ENCODE results near the gene SPINK5.
A peak's percentile ranks its signal among the peaks of the same experiment; 100 is the strongest.

SPINK5 gene

DNA sequence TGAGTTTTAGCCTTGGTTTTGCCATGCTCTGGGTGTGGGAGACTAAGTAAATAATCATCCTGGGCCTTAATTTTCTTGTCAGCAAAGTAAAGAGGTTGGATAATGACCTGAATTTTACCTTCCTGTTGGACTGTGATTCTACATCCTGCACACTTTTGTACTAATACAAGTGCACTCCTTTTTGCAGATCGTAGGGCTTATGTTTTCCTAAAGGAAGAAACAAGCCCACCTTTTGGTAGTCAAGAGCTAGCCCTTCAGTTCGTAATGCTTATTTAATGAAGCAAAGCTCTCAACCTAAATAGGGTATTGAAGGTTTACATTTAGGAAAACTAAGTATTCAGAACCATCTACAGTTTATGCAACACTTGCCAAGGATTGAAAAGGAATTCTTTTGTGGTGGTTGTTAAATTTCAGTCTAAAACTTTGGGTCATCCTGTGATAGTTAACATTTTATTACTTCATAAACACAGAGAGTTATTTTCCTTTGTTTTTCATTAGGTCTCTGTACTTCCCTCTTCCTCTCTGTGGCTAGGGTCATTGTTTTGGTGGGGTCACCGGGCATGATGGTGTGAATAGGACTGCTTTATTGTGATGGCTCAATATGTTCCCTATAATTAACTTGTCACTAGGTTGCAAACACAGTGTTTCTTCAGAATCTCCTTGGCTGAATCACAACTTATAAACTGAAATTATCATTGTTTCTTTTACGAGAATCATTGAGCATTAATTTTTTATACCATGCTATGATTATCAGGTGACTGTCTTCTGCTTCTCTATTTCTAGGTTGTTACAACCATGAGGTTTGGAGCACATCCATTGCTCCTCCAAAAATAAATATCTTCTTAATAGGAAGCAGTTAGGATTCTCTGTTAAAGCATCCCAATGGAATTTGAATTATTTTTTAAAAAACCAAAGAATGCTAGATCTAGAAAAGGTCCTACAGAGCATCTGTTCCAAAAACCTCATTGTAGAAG lies 28.5 kb downstream of the SPINK5 start:
- no peak for DNase-seq (ENCODE audit: low read depth, low spot score)

DNA sequence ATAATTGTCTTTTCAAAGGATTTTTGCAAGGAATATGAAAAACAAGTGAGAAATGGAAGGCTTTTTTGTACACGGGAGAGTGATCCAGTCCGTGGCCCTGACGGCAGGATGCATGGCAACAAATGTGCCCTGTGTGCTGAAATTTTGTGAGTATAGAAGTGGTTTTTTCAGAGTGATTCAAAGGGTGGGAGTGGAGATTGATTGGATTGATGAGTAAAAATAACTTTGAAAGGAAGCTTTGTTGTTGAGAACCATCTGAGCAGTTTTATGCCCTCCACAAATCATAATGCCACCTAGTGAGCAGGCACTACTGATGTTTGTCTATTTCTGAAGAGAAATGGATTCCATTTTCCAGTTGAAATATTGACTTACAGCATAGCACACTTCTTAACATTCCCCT lies 30.6 kb downstream of the SPINK5 start:
- DNase-seq (ENCODE audit: low read depth, low spot score): no peak

DNA sequence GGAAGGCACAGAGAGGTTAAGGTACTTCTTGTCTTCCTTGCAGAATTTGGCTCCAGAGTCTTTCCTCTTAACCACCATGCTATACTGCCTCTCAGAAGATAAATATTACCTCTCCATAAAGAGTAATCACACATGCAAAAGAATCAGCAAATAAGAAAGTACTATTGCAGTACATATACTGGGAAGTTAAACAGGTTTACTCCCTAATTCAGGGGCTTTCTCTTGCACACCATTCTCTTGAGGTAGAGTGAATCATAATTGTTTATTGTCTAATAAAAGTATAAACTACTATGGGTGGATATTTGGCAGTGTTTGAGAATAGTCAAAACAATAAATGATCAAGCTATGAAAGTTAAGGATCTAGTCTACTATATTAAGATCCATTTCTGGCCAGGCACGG lies 40.4 kb downstream of the SPINK5 start:
- no peak for DNase-seq (ENCODE audit: low read depth, low spot score)

DNA sequence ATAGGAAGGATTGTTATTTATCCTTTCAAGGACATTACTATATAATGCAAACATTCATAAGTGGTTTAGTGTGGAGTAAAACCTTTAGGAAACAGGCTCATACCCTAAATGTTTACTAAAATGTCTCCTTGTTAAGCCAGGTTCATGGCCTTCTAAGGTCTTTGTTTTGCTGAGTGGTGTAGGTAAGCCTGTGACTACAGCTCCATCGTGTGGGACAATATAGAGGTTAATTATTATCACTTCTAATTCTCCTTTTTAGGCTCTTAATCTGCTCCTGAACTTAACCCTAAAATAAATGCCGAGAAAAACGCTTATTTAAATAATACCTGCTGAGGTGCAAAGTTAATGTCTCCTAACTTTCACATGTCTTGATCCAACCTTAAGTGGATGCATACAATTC lies 43.8 kb downstream of the SPINK5 start:
- no peak for DNase-seq (ENCODE audit: low read depth, low spot score)

DNA sequence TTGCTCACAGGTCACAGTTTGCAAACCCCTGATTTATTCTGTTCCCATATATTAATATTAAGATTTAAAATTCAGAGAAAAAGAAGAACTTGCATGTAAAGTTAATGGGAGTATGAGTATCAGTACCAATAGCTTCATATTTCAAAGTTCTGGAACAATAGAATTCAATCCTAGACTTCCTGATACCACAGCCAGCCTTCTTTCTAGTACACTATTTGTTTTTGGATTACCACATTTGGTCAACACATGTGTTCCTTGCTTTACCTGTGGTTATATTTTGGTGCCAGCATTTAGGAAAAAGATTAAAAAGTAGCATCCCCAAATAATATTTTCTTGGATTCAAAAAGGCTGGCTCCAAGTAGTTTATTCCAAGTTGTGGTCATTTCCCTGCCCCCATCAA lies 49.5 kb downstream of the SPINK5 start:
- DNase-seq (ENCODE audit: low read depth, low spot score): no peak

DNA sequence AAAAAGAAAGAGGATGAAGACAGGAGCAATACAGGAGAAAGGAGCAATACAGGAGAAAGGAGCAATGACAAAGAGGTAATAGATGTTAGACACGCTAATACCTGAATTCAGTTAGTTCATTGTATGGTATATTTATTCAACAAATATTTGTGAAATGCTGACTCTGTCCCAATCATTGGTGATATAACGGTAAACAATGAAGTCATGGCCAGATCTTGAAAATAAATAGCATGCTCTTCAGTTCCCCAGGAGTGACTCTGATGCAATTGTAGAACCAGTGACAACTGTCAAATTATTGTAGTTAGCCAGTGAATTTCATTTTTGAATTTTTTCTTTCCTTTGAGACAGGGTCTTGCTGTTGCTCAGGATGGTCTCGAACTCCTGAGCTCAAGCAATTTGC lies 56.5 kb downstream of the SPINK5 start:
- DNase-seq (ENCODE audit: low read depth, low spot score): no peak

DNA sequence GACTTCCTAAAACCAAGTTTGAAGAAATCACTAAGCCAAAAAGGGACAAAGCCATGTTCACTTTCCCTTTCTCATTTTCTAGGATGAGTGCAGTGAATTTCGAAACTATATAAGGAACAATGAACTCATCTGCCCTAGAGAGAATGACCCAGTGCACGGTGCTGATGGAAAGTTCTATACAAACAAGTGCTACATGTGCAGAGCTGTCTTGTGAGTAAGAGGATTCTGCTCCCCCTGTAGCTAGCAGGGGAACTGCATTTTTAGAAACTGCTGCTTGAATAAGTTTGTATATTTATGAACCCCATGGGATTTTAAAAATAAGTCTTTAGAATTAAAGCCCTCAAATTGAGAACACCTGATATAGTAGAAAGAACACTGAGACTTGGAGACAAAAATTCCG lies 61.9 kb downstream of the SPINK5 start:
- no peak for DNase-seq (ENCODE audit: low read depth, low spot score)

DNA sequence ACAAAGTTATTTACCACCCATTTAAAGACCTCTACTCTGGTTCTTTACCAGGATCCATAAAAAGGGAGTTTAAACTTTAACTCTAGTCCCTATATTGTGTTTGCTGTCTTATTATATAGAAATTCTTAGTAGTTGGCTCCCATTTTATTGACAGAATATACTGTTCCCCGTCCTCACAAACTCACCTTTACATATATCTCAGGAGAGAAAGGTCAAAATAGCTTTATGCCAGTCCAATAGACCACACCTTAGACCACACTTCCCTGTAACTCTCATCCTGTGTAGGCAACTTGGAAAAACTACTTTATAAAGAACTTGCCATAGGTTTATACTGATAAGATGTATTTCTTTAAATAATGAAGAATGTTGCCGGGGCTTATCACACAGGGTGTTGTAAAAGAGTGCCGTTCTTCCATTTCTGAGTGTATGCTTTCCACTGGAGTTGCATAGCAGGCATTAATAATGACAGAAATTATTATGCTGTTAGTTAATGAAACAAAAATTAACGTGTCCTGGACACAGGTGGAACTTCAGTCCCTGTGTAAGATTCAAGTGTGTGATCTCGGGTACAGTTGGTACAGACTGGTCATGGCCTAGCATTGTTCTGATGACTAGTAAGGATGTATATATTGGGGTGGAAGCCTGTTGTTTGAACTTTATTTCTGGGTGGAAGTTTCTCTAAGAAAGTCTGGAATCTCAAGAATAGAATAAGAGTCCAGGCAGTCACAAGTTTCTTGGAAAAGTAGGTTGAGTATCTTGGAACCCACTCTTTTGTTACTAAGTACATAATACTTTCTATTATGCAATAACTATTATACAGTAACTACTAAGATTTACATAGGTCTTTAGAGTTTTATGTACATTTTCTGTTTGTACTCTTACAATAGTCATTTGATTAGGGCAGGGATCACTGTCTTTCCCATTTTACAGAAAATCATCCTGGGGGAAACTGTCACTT lies 71.6 kb downstream of the SPINK5 start:
- no peak for DNase-seq (ENCODE audit: low read depth, low spot score)

DNA sequence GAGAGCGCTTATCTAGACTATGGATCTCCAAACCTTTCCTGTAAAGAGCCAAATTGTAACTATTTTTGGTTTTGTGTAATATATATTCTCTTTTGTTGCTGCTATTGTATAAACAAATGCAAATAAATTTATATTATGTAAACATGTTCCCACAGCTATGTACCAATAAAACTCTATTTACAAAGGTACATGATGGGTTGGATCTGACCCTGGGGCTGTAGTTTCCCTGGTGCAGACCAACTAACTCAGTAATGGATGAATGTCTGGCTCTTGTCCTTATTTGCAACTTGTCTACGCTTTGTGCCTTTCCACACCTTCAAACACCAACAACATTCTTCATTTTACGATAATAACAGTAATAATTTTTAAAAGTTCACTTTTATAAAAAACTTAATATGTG lies 77.1 kb downstream of the SPINK5 start:
- DNase-seq (ENCODE audit: low read depth, low spot score): no peak

DNA sequence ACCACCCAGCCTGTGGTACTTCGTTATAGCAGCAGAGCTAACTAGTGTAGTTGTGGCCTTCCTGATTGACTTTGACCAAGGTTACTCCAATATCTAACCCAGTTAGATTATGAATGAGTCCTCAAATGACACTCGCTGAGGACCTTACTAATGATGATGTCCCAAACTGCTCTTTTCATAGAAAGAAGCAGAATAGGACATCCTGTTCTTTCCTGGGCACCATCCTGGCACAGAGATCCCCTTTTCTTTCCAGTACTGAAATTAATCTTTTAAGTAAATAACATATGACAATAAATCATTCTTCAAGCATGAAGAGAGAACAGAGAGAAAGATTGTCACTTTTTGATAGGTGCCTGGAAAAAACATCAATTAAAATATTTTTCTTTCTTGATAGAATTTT lies 77.9 kb downstream of the SPINK5 start:
- no peak for DNase-seq (ENCODE audit: low read depth, low spot score)

DNA sequence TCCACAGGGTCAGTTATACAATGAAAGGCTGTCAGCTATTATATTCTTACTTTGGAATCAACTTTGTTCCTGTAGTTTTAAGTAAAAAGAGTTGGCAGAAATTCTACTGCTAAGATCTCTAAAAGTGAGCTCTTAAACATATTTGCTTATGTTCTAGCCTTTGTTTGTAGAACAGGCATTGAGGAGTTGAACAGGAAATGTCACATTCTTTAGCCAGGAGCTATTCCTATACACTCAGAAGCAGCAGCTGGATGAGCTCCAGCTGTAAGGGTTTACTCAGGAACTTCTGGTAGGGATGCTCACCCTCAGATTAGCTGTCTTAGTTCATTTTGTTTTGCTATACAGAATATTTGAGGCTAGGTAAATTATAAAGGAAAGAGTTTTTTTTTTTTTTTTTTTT lies 82.1 kb downstream of the SPINK5 start:
- peak; percentile 47 for DNase-seq (ENCODE audit: low read depth, low spot score)

DNA sequence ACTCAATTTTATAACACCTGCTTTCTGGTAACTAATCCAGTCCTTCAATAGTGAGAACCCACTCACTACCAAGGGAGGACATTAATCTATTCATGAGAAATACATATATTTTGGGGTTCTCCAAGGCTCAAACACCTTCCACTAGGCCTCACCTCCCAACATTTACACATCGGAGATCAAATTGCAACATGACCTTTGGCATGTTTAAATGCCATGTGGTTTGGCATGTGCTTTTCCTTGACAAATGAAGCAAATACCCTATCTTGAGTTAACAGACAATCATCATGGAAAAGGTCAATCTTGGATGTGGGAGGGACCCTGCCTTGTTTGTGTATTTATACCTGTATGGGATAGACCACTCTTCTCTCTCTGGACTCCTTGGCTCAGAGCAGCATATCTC lies 82.7 kb downstream of the SPINK5 start:
- DNase-seq (ENCODE audit: low read depth, low spot score): no peak

DNA sequence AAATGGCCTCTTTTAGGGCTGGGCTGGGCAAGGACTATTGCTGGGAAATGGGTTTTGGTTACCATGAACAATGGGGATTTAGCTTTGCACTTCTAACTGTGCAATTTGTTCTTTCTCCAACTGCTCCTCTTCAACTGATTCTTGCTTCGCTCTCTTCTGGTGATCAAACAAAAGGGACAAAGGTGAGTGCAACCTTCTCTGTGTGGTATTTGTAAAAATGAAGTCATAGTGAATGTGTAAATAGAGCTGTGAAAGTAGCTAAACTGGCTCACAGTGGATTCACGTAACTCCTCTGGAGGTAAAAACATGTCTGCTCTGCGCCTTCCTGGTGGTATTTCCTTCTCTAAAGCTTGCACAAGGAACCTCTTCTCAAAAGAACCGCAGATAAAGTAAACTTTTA lies 83.6 kb downstream of the SPINK5 start:
- no peak for DNase-seq (ENCODE audit: low read depth, low spot score)

DNA sequence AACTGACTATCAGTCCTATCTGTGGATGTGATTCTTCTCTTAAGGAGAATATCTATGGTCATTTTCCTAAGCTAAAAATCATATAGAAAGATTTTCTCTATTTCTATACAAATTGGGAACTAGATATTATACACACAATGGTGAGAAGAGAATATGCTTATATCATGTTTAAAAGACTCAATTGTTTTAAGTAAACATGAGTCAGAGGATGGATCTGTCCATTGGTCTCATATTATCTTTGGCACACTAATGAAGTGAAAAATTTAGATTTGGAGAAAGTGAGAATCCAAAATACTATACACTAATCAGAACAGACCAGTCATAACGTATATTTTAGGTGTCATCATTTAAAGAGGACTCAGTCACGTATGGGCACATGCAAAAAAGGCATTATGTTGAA lies 88.1 kb downstream of the SPINK5 start:
- no peak for DNase-seq (ENCODE audit: low read depth, low spot score)

DNA sequence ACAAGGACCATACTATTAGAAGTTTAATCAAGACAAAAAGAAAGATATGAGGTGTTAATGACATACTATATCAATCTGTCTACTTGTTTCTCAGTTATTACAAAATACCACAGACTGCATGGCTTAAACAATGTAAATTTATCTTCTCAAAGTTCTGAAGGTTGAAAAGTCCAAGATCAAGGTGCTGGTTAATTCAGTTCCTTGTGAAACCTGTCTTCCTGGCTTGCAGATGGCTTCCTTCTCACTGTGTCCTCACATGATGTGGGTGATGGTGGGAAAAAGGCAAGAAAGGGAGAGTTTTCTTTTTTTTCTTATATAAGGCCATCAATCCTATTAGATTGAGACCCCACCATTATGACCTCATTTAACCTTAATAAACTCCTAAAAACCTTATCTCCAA lies 89.0 kb downstream of the SPINK5 start:
- no peak for DNase-seq (ENCODE audit: low read depth, low spot score)

DNA sequence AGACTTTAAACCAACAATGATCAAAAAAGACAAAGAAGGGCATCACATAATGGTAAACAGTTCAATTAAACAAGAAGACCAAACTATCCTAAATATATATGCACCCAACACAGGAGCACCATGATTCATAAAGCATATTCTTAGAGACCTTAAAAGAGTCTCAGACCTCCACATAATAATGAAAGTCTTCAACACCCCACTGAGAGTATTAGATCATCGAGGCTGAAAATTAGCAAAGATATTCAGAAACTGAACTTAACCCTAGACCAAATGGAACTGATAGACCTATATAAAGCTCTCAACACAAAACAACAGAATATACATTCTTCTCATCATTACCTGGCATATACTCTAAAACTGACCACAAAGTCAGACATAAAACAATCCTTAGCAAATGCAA lies 92.8 kb downstream of the SPINK5 start:
- DNase-seq (ENCODE audit: low read depth, low spot score): no peak

DNA sequence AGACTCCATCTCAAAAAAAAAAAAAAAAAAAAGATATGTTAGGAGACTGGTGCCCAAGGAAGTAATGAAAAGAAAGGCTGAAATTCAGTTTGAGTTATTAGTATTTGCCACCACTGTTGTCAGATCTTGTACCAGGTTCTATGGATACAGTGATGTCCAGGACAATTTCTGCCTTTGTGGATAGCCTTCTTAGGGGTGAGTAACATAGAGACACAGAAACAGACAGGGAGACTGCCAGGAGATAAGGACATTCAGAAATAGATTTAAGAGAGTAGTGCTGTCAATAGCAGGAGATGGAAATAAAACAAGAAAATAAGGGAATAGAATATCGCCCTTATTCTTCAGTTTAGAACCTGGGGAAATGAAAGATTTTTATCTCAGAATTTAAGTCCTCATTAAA lies 98.3 kb downstream of the SPINK5 start:
- no peak for DNase-seq (ENCODE audit: low read depth, low spot score)

DNA sequence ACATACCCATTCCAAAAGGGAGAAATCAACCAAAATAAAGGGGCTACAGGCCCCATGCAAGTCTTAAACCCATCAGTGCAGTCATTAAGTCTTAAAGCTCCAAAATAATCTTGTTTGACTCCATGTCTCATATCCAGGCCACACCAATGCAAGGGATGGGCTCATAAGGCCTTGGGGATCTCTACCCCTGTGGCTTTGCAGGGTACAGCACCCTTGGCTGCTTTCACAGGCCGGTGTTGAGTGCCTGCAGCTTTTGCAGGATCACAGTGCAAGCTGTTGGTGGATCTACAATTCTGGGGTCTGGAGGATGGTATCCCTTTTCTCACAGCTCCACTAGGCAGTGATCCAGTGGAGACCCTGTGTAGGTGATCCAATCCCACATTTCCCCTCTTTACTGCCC lies 99.6 kb downstream of the SPINK5 start:
- DNase-seq (ENCODE audit: low read depth, low spot score): no peak

DNA sequence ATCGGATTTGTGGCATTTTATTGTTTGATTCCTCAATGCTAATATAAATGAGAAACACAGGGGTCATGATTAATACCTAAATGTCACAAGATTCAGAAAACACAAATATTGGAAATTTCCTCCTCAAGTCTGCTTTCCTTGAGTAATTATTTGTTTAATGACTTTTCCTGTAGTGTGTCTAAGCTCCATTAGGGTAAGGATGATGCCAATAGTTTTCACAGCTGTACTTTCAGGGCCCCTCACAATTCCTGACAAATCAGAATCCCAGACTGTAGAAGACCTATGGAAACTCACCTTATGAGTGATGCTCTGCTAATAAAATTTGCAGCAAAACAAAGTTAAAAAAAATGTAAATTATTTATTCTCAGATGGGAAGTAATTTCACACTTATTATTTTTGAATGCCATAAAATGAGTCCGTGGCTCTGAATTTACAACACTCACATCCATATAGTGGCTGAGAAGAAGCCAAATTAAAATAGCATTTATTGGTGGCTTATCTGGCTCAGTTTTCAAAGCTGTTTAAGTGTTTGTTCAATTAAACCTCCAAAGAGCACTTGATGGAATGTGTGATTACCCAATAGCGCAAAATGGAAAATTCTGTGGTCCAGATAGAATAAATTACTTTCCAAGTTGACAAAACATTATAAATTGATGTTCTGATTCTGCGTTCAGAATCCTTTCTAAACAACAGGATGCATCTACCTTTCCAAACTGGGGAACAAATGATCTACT lies 102.9 kb downstream of the SPINK5 start:
- no peak for DNase-seq (ENCODE audit: low read depth, low spot score)

DNA sequence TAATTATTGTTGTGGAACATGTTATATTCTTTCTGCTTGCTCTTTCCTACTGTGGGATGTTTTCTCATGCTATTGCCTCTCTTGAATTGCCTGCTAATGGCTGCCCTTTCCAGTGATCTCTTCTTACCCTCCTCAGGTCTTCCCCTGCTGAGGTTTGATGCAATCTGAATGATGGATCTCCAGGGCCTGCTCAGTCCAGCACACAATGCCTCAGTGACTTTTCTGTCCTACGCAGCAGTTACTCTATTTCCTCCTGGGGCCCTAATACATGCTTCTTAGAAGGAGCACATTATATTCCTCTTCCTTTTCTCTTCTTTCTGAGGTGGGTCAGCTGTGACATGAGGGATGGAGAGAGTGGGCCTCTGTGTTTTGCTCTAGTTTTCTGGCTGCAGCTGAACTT lies 104.5 kb downstream of the SPINK5 start, which contains the start of gene SPINK14:
SPINK14 (plus strand) TSS at position 301 of the 400 bp plus-strand sequence. CDS start 1,187 bp downstream, outside the sequence.
- DNase-seq (ENCODE audit: low read depth, low spot score): no peak

DNA sequence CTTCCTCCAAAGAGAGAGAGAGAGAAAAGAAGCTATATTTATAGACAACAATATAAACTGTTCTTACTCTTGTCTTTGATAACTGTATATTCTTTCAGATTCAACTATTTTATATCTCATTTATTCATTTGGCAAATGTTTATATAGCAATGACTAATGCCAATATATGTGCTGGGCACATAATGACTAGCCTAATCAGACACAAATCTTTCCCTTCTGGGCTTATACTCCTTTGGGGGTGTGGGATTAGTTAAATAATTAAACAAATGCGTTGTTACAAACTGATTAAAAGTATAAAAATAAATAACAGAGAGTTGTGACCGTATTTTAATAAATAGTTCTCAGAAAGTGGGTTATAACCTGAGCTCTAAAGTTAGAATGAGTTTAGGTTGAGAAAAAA lies 108.6 kb downstream of the SPINK5 start:
- no peak for DNase-seq (ENCODE audit: low read depth, low spot score)

DNA sequence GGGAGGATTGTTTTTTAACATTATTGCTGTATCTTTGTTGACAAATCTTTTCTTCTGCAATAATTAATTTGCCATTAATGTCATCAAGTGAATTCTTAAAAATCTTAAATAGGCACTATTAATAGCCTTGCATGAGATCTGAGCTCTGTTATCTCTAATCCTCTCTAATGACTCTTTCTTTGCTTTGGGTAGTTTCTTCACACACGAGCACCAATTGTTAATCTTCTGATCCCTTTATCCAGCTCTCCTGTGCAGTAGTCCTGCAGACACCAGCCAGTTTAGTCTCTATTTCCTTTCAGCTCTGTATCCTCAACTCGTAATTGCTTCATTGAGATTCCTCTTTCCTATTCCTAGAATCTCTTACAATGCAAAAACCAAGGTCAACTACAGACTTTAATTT lies 112.7 kb downstream of the SPINK5 start:
- DNase-seq (ENCODE audit: low read depth, low spot score): no peak

Data from ELF-1 (cell line).